Panc1 (cell line): Measurements from ENCODE around the gene KCNG2.

Experiments
- TF ChIP-seq, protein P1 (sequence below), 2 experiments: IDR thresholded peaks; 2 replicates each; pipeline ENCODE4 v1.6.1; 2011 to 2012; ENCODE audit warnings: low read depth in 2 of 2, control low read depth in 1 of 2, low read length in 1 of 2, mild to moderate bottlenecking in 1 of 2, moderate library complexity in 1 of 2; ENCODE audit not compliant: insufficient read depth in 1 of 2
- TF ChIP-seq, protein P2 (sequence below): fragments of 450-650 bp; IDR thresholded peaks from 2 replicates; pipeline ENCODE4 v1.5.1; 2017; ENCODE audit warnings: mild to moderate bottlenecking

DNA sequence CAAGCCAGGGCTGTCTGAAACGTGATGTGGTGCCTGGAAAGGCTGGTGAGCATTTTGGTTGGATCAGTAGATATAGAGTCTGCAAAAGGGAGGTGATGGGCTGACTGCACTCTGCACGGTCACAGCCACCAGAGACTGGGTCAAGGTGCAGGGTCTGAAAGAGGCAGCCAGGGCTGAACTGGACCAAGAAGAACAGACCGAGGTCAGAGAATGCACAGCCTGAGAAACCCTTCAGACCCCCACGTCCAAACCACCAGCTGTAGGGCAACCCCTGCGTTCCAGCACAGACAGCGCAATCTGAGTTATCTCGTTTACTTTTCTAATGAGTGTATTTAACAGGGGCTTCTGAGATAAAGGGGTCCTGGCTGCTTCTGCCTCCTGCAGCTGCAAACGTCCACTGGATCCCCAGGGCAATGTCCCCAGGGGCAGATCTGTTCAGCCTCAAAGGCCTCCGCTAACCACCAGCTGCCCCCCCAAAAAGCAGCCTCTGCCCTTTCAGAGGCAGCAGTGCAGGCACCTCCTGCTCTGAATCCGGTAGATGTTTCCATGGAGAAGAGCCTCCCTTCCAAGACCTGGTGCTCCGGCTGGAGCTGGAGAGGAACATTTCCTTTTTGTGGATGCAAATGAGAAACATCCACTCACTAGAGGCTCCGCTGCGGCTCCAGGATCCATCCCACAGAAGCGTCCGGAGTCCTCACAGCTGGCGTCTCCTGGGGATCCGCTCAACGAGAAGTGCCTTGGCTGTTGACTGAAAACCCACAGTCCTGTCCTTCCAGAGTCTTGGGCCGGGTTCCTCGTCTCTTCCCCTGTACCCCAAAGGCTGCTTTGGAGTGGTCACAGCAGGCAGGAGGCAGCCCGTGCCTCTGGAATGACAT lies 970 bp upstream of the KCNG2 start:
- TF ChIP-seq, protein P1, sequence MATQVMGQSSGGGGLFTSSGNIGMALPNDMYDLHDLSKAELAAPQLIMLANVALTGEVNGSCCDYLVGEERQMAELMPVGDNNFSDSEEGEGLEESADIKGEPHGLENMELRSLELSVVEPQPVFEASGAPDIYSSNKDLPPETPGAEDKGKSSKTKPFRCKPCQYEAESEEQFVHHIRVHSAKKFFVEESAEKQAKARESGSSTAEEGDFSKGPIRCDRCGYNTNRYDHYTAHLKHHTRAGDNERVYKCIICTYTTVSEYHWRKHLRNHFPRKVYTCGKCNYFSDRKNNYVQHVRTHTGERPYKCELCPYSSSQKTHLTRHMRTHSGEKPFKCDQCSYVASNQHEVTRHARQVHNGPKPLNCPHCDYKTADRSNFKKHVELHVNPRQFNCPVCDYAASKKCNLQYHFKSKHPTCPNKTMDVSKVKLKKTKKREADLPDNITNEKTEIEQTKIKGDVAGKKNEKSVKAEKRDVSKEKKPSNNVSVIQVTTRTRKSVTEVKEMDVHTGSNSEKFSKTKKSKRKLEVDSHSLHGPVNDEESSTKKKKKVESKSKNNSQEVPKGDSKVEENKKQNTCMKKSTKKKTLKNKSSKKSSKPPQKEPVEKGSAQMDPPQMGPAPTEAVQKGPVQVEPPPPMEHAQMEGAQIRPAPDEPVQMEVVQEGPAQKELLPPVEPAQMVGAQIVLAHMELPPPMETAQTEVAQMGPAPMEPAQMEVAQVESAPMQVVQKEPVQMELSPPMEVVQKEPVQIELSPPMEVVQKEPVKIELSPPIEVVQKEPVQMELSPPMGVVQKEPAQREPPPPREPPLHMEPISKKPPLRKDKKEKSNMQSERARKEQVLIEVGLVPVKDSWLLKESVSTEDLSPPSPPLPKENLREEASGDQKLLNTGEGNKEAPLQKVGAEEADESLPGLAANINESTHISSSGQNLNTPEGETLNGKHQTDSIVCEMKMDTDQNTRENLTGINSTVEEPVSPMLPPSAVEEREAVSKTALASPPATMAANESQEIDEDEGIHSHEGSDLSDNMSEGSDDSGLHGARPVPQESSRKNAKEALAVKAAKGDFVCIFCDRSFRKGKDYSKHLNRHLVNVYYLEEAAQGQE (IDR thresholded peaks at IDR 0.05; ENCODE audit: insufficient read depth in 1 of 2, low read depth in 2 of 2, low read length in 1 of 2) = no peak
- TF ChIP-seq, protein P2, sequence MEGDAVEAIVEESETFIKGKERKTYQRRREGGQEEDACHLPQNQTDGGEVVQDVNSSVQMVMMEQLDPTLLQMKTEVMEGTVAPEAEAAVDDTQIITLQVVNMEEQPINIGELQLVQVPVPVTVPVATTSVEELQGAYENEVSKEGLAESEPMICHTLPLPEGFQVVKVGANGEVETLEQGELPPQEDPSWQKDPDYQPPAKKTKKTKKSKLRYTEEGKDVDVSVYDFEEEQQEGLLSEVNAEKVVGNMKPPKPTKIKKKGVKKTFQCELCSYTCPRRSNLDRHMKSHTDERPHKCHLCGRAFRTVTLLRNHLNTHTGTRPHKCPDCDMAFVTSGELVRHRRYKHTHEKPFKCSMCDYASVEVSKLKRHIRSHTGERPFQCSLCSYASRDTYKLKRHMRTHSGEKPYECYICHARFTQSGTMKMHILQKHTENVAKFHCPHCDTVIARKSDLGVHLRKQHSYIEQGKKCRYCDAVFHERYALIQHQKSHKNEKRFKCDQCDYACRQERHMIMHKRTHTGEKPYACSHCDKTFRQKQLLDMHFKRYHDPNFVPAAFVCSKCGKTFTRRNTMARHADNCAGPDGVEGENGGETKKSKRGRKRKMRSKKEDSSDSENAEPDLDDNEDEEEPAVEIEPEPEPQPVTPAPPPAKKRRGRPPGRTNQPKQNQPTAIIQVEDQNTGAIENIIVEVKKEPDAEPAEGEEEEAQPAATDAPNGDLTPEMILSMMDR = no peak
